CD4-positive, alpha-beta T cell treated with Interleukin-4 for 4 hours (primary cell): ENCODE data around the gene SNAP29.
"Not testable (repeated sequence)": the region's sequence is repeated elsewhere in the genome, so short reads cannot be mapped to it uniquely, and the experiment has no call there.

ENCODE experiments used
- DNase-seq: peaks from one replicate; pipeline ENCODE4 v3.0.0-alpha.2; 2020

The SNAP29 gene

DNA sequence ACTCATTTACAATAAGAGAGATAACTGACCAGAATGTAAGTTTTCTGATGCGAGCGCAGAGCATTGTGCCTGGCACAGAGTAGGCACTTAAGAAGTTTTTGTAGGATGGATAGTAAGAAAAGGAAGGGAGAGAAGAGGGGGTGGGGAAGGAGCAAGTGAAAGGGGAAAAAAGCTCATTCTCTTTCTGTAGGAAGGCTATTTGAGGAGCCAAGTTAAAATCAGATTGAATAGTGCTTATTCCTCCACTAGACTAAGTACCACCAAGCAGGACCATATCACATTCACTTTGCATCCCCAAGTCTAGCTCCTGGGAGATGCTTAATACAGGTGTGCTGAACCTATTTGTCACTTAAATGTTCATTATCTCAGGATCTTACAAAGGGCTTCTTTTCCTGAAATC lies 44.3 kb downstream of the SNAP29 start:
- DNase-seq = no peak

DNA sequence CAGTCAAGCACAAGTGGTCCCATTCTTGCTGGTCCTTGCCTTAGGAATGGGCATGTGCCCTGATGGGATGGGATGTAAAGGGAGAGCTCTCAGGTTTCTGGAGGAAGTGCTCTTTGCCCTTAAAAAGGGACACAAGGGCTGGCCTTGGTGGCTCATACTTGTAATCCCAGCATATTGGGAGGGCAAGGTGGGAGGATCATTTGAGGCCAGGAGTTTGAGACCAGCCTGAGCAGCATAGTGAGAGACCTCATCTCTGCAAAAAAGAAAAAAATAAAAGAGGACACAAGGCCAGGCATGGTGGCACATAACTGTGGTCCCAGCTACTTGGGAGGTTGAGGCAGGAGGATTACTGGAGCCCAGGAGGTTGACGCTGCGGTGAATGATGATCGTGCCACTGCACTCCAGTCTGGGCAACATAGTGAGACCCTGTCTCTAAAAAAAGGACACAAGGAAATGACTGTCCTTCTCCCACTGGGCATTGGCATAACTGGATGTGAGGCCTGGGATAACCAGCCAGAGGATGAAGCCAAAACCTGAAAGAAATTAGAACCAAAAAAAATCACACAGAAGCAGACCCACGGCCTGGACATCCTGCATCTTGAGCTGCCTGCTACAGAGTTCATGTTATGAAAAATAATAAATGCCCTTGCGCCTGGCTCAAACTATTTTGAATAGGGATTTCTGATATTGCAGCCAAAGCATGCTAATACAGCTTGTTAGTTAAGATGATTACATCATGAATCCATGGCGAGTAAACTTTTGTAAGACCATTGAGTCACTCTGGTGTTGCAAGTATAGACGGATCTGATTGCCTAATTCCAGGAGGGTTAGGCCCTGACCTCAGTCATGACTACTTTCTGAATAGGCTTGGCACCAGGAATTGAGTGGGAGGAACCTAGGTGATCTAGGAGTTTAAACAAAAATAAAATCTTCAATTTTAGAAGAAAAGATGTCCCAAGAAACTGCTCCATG lies 45.5 kb downstream of the SNAP29 start:
- DNase-seq = no peak

DNA sequence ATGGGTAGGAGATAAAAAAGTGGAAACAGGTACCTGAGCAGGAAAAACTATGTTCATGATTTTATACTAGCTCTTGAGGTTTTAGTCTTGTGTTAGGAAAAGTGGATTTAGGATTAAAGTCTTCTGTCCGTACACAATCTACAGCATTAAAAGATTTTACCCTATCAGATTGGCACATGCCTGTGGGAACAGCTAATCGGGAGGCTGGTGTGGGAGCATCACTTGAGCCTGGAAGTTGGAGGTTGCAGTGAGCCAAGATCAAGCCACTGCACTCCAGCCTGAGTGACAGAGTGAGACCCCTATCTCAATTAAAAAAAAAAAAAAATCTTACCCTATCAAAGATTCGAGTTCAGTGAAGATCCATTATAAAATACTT lies 46.2 kb downstream of the SNAP29 start:
- DNase-seq = no peak

DNA sequence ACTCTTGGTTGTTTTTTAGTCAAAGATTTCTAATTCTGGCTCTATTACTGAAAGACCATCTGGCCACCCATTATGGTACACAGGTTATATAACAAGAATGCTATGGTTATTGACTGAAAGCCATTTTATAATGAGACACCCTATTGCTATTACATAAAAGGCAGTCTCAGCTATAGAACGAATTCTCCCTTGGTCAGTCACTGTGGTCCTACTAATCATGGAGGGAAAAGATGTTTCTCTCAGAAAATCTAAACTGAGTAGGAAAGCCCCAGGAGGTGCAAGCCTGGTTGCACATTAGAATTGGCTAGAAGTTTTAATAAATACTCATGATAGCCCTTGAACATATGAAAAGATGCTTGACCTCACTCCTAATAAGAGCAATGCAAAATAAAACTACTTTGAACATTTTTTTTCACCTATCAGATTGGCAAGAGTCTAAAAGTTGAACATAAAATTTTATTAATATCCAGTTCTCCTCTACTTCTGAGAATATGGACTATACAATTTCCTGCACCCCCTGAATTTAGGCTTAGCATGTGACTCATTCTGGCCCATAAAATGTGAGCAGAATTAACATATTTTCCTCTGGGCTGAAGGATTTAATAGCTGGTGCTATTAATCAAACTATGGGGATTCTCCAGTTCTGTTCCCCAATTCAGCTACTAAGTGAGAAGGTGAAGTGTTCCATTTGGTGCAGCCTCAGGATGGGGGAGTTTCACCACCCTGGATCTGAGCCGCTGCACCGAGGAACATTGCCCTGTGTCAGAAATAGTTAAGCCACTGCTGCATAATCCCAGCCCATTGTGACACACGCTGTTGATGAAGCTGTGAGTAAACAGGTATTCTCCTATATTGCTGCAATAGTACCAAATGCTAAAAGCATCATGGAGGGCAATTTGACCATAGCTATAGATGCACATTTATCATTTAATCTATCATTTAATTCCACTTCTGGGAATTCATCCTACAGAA lies 46.9 kb downstream of the SNAP29 start:
- no peak for DNase-seq

DNA sequence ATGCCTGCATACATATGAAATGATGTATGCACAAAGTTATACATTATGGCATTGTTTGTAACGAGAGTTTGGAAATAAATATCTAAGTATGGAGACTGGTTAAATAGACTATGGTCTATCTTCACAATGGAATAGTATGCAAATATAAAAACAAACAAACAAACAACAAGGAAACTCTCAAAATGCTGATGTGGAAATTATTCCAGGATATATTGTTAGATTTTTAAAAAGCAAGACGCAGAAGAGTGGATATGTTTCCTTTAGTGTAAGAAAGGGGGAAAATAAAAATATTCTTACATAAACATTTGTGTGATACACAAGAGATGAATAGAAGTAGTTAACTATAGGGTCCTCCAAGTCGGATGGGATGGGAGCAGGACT lies 47.6 kb downstream of the SNAP29 start:
- no peak for DNase-seq

DNA sequence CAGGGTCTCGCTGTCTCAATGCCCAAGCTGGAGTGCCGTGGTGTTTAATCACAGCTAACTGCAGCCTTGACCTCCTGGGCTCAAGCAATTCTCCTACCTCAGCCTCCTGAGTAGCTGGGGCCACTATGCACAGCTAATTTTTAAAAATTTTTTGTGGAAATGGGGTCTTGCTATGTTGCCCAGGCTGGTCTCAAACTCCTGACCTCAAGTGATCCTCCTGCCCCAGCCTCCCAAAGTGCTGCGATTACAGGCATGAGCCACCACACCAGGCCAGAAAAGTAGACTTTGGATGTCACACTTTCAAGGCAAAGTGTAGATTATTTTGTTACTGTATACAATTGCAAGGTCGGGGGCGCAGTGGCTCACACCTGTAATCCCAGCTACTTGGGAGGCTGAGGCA lies 49.9 kb downstream of the SNAP29 start:
- not testable (repeated sequence) for DNase-seq

DNA sequence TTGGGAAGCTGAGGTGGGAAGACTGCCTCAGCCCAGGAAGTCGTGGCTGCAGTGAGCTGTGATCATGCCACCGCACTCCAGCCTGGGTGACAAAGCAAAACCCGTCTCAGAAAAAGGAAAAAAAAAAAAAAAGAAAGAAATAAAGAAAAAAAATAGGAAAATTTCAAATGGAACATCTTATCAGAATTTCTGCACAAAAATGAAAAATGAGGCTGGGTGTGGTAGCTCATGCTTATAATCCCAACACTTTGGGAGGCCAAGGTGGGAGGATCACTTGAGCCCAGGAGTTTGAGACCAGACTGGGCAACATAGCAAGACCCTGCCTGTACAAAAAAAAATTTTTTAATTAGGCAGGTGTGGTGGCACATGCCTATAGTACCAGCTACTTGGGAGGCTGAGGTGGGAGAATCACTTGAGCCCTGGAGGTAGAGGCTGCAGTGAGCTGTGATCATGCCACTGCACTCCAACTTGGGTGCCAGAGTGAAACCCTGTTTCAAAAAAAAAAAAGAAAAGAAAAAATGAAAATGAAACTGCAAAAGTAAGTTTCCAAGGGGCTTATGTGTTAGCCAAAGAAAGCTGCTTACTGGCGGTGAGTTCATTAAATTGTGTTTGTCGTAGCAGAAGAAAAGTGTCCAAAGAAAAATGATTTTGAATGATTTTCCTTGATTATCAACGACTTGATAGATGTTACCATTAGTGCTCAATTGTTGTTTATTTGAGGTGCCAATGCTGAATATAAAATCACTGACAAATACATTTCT lies 50.9 kb downstream of the SNAP29 start:
- DNase-seq = no peak

DNA sequence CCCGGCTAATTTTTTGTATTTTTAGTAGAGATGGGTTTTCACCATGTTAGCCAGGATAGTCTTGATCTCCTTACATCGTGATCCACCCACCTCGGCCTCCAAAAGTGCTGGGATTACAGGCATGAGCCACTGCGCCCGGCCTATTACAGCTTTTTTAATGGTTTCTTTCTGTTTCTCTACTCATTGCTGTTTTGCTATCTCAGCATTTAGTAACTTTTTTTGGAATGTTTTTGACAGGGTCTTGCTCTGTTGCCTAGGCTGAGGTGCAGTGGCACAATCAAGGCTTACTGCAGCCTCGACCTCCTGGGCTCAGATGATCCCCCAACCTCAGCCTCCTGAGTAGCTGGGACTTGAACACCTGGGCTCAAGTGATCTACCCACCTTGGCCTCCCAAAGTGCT lies 53.7 kb downstream of the SNAP29 start:
- DNase-seq = no peak

DNA sequence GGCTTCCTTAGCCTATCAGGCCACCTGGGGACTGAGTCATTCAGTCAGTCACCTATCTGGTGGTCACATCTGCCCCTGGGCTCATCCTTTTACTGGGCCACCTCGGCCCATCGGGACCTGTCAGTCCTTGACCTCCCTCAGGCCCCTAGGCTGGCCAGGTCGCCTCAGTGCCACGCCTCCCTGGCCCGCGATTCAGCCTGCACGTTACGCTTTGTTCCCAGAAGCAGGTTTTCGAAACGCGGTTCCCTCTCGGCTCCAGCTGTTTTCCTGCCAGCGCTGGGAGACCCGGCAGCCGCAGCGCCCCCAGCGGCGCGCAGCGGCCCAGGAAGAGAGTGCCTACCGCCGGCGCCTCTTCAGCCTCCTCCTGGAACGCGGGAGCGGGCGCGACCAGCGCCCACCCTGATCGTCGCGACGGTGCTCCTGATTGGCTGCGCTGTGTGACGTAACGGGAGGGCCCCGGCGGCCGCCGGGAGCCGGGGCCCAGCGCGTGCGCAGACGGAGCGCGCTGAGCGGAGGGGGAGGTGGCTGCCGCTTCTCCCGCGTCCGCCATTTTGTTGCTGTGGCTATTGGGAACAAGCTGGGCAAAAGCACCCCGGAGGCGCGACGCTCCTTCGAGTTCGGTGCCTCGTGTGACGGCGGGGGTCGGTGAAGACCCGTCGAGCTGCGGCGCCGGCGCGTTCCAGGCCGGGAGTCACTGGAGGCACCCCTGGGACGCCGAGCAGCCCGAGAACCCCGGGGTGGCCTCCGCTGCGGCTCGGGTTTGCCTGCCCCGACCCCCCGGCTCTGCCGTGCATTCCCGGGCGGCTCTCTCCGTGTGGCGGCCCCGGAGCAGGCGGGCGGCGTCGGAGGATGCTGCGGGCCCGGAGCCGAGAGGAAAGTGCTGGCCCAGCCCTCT lies 58.4 kb downstream of the SNAP29 start, which contains the start of gene CRKL:
CRKL (plus strand) TSS at position 492 of the 895 bp plus-strand sequence. CDS start 528 bp downstream, outside the sequence.
- DNase-seq = peak; percentile 96

DNA sequence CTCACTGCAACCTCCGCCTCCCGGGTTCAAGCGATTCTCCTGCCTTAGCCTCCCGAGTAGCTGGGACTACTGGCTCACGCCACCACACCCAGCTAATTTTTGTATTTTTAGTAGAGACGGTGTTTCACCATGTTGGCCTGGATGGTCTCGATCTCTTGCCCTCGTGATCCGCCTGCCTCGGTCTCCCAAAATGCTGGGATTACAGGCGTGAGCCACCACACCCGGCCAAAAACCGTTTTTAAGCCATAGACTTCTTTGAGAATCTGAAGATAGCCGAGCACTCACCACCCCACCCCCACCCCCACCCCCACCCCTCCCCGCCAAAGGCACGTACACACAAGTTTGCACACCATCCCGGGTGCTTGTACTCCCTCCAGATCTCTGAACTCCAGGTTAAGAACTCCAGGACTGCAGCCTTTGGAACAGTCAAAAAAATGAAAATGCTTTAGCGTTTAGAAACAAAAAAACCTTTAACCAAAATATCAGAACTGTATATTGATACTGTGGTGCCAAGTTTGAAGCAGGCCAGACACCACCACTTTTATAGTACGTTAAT lies 59.9 kb downstream of the SNAP29 start:
- no peak for DNase-seq

DNA sequence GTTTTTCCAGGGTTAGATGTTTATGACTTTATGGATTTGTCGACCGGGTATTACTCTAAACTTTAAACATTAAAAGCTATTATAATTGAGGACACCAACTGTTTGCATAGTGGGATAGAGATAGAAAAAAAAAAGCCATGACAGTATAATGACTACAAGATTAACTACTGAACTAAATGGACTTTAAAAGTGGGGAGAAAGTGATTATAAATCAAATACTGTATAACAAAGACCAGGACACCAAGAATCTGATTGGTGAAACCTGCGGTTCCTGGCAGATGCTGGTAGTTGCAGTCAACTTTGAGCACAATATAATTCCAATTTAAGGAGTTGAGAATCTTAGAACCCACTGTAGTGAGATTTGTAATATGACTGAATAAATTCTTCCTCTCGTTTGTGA lies 60.9 kb downstream of the SNAP29 start:
- DNase-seq = no peak

DNA sequence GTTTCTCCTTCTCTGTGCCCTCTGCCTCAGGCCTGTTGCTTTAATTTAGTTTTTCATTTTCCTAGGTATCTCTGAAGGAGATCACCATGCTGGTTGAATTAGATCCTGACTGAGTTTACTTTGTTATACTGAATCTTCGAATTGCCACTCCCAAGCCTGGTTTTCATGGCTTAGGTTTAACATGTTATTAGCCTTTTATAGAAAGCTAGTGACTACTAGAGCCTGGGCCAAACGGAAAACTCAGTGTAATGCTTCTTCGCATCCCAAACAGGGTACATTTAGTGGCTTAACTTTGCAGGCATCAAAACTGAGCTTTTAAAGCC lies 62.0 kb downstream of the SNAP29 start:
- DNase-seq = no peak

DNA sequence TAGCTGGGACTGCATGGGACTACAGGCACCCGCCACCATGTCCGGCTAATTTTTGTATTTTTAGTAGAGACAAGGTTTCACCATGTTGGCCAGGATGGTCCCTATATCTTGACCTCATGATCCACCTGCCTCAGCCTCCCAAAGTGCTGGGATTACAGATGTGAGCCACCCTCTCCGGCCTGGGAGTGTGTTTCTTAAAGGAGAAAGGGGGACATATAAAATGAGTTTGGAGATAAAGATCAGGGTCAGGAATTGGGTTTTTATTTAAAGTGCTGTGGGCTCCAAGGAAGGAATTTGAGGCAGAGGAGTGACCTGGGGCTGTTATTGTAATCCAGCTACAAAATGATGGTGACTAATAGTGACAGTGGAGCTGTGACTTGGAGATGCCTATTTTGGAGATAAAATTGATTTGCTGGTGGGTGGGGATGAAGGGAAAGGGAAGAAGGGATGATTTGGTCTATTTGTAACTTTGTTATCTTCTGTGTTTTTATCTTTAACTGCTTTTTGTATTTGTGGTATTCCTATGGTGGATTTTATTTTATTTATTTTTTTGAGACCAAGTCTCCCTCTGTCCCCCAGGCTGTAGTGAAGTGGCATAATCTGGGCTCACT lies 63.4 kb downstream of the SNAP29 start:
- no peak for DNase-seq

DNA sequence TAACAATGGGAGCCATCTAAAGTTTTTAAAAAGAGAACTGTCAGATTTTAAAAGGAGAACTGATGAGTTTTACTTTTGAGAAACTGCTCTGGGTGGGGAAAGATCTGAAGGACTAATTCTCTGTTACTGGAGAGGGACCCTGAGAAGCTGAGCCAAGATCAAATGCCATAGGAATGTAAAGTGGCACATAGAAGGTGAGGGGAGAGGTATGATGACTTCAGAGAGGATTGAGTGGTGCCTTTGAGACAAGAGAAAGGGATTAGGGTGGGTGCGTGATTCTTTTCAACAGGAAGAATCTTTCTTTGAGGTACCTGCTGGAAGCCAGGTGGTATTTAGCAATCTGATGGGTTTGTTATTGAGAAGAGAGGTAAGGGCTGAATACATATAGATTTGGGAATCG lies 67.4 kb downstream of the SNAP29 start:
- DNase-seq = no peak

DNA sequence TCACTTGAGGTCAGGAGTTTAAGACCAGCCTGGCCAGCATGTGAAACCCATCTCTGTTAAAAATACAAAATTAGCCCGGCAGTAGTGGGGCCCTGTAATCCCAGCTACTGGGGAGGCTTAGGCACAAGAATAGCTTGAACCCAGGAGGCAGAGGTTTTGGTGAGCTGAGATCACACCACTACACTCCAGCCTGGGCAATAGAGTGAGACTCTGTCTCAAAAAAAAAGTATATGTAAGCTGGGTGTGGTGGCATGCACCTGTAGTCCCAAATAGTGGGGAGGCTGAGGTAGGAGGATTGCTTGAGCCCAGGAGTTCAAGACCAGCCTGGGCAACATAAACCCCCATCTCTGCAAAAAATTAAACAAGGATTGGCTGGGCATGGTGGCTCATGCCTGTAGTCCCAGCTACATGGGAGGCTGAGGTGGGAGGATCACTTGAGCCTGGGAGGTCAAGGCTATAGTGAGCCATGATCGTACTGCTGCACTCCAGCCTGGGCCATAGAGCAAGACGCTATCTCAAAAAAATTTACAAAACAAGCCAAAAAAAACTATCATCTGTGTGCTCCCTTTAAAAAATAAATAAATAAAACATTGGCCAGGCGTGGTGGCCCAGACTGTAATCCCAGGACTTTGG lies 69.2 kb downstream of the SNAP29 start:
- DNase-seq = no peak

DNA sequence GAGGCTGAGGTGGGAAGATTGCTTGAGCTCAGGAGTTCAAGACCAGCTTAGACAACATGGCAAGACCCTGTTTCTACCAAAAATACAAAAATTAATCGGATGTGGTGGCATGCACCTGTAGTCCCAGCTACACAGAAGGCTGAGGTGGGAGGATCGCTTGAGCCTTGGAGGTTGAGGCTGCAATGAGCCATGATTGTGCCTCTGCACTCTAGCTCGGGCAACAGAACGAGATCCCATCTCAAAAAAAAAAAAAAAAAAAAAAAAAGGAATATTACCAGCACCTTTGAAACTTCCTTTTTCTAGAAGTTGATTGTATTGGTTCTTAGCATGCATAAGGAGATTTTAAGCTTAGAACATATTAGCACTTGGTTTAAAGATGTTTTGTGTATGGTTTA lies 69.8 kb downstream of the SNAP29 start:
- no peak for DNase-seq

DNA sequence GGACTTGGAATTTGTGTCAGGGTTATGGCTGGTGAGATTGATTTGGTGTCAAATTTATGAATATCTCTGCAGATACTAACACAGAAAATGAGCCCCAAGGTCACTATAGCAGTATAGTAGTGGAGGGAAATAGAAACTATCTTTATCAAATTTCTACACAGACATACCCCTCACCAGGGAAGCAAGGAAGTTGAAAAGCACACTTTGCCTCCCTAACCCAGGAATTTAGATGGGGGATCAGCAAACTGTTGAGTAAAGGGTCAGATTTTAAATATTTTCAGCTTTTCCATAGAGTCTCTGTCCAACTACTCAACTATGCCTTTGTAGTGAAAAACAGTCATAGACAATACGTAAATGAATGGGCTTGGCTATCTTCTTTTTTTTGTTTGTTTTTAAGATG lies 71.2 kb downstream of the SNAP29 start:
- no peak for DNase-seq

DNA sequence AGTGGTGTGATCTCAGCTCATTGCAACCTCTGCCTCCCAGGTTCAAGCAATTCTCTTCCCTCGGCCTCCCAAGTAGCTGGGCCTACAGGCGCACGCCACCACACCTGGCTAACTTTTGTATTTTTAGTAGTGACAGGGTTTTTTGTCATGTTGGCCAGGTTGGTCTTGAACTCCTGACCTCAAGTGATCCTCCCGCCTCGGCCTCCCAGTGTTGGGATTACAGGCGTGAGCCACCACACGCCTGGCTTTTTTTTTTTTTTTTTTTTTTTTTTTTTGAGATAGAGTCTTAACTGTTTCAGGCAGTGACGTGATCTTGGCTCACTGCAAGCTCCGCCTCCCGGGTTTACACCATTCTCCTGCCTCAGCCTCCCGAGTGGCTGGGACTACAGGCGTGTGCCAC lies 71.6 kb downstream of the SNAP29 start:
- DNase-seq = not testable (repeated sequence)

DNA sequence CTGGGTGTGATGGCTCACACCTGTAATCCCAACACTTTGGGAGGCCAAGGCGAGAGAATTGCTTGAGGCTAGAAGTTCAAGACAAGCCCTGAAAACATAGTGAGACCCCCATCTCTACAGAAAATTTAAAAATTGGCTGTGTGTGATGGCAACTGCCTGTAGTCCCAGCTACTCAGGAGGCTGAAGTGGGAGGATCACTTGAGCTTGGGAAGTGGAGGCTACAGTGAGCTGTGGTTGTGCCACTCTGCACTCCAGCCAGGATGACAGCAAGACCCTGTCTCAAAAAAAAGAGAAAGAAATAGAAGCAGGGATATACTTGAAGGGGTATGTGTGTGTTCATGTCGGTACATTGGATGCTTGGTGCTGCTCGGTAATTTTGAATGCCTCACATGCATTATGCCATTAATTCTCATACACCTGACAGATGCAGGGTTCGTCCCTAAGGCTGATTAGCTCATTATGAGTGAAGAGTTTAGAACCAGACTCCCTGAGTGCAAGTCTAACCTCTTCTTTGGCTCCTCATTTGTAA lies 72.4 kb downstream of the SNAP29 start:
- no peak for DNase-seq

DNA sequence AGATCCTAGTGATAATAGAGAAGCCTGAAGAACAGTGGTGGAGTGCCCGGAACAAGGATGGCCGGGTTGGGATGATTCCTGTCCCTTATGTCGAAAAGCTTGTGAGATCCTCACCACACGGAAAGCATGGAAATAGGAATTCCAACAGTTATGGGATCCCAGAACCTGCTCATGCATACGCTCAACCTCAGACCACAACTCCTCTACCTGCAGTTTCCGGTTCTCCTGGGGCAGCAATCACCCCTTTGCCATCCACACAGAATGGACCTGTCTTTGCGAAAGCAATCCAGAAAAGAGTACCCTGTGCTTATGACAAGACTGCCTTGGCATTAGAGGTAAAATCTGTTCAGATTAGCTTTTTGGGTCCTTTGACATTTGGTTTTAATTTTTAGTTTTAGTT lies 75.1 kb downstream of the SNAP29 start:
- DNase-seq = no peak
